Breast epithelium (tissue), 4 donors: ENCODE data around the gene SLC38A10. TPM values are rescaled to one million over a fixed set of nuclear protein-coding genes. Genes with fewer than 3 reads are reported as not detected.

ENCODE experiments used
- DNase-seq, 2 donors: peaks; one replicate each; pipeline ENCODE4 v3.0.0-alpha.2; 2019; ENCODE audit warnings: low spot score in 2 of 2
- H3K27ac ChIP-seq, 2 donors: fragments of 200-600 bp; sonication (generic) in 1 of 2; one replicate each; pipeline ENCODE4 v1.5.1; 2016 to 2019; ENCODE audit warnings: mild to moderate bottlenecking in 1 of 2
- H3K27me3 ChIP-seq, 2 donors: fragments of 200-600 bp; sonication (generic) in 1 of 2; one replicate each; pipeline versions ENCODE4 v1.5.1 to v1.6.0; 2017 to 2019; ENCODE audit warnings: control low read depth in 1 of 2, mild to moderate bottlenecking in 1 of 2
- H3K36me3 ChIP-seq: fragments of 200-600 bp; one replicate; pipeline ENCODE4 v1.5.1; 2019
- H3K4me1 ChIP-seq, 2 donors: fragments of 200-600 bp; sonication (generic); one replicate each; pipeline ENCODE4 v1.5.1; 2016 to 2019; ENCODE audit warnings: control low read depth in 1 of 2
- H3K4me3 ChIP-seq, 3 donors: fragments of 200-600 bp; sonication (generic); 1 replicate in 2 of 3; 2 replicates in 1 of 3; pipeline ENCODE4 v1.5.1; 2016 to 2019; ENCODE audit warnings: mild to moderate bottlenecking in 3 of 3, moderate library complexity in 2 of 3
- H3K9me3 ChIP-seq, 2 donors: fragments of 200-600 bp; sonication (generic) in 1 of 2; one replicate each; pipeline ENCODE4 v1.5.1; 2016 to 2019; ENCODE audit warnings: control low read depth in 1 of 2
- POLR2A ChIP-seq: fragments of 450-650 bp; IDR thresholded peaks from one replicate; pipeline ENCODE4 v1.6.1; 2016; ENCODE audit warnings: antibody characterized with exemption, mild to moderate bottlenecking, moderate library complexity
- POLR2AphosphoS5 ChIP-seq, 3 donors: sonication (generic); formaldehyde crosslinking; IDR thresholded peaks; one replicate each; pipeline ENCODE4 v1.6.1; 2017; ENCODE audit warnings: antibody characterized with exemption in 3 of 3
- intact Hi-C: fragments of 100-400 bp; cut with DNase I; formaldehyde crosslinking; loops from one replicate; pipeline ENCODE4 v1.15.1; 2023; ENCODE audit warnings: low total_unique reads
- total RNA-seq, 3 donors: library from RNA; depleted of rRNA; stranded (reverse); fragments of >200 nt; gene quantifications; one replicate each; pipeline ENCODE4 v1.1.0, GENCODE V29; 2016
- TF ChIP-seq, protein P1 (sequence below), 3 donors: fragments of 450-650 bp; IDR thresholded peaks; one replicate each; pipeline ENCODE4 v1.5.1; 2016 to 2017; ENCODE audit warnings: antibody characterized with exemption in 3 of 3, mild to moderate bottlenecking in 3 of 3, moderate library complexity in 3 of 3

SLC38A10 gene
- total RNA-seq, 3 donors from 2014 or later: 52.4 to 104 (median 85.2) TPM

- Histone ChIP-seq H3K27ac (no peak overlapping the region), H3K4me1 (no peaks in the 10 kb centered on the region), H3K9me3 (no peaks in the 10 kb centered on the region), H3K27me3 (no peaks in the 10 kb centered on the region), H3K4me3 (no peak overlapping the region), H3K36me3 (no peaks in the 10 kb centered on the region)
- no peak for DNase-seq
- TF ChIP-seq POLR2AphosphoS5 (IDR thresholded peaks at IDR 0.05) (no peak), POLR2A (no peak)
- TF ChIP-seq, protein P1, sequence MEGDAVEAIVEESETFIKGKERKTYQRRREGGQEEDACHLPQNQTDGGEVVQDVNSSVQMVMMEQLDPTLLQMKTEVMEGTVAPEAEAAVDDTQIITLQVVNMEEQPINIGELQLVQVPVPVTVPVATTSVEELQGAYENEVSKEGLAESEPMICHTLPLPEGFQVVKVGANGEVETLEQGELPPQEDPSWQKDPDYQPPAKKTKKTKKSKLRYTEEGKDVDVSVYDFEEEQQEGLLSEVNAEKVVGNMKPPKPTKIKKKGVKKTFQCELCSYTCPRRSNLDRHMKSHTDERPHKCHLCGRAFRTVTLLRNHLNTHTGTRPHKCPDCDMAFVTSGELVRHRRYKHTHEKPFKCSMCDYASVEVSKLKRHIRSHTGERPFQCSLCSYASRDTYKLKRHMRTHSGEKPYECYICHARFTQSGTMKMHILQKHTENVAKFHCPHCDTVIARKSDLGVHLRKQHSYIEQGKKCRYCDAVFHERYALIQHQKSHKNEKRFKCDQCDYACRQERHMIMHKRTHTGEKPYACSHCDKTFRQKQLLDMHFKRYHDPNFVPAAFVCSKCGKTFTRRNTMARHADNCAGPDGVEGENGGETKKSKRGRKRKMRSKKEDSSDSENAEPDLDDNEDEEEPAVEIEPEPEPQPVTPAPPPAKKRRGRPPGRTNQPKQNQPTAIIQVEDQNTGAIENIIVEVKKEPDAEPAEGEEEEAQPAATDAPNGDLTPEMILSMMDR (IDR thresholded peaks at IDR 0.05): no peak
- intact Hi-C loops: loop anchor here (10.0 kb wide), 1 partner anchor 227 kb away; no protein-coding TSS in a partner anchor
Measured at GRCh38 chr17:81258292-81258691, 36.8 kb downstream of the SLC38A10 start.

DNA sequence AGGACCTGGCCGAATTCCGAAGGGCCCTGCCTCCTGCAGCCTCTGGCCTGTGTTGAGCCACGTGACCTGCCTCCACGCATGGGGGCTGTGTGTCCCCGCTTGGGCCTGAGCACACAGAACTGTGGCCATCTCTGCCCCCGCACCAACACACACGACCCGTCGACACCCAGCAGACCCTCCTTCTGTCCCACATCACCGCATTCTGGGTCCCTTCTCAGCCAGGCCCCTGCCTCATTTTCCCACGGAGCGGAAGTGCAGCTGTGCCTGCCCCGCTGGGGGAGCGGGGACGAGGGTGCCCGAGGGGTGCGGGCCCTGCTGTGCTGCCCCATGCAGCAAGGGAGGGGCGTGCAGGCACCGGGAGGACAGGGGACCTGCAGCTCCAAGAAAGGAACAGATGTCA, 37.6 kb downstream of the SLC38A10 start:
- DNase-seq: no peak
- Histone ChIP-seq H3K27ac (no peak overlapping the region), H3K36me3 (no peaks in the 10 kb centered on the region), H3K9me3 (no peaks in the 10 kb centered on the region), H3K27me3 (no peaks in the 10 kb centered on the region), H3K4me3 (no peak overlapping the region), H3K4me1 (no peaks in the 10 kb centered on the region)
- intact Hi-C loops: loop anchor here (10.0 kb wide), 1 partner anchor 227 kb away; no protein-coding TSS in a partner anchor
- TF ChIP-seq POLR2A (no peak), POLR2AphosphoS5 (IDR thresholded peaks at IDR 0.05) (no peak)
- TF ChIP-seq, protein P1 (IDR thresholded peaks at IDR 0.05): no peak

- H3K36me3 ChIP-seq: no peaks in the 10 kb centered on the region
- H3K9me3 ChIP-seq: no peaks in the 10 kb centered on the region
- no peak overlapping the region for H3K27ac ChIP-seq
- no peaks in the 10 kb centered on the region for H3K4me1 ChIP-seq
- DNase-seq: no peak
- intact Hi-C loops: loop anchor here (10.0 kb wide), 1 partner anchor 228 kb away; no protein-coding TSS in a partner anchor
- TF ChIP-seq POLR2AphosphoS5 (IDR thresholded peaks at IDR 0.05): no peak
- TF ChIP-seq, protein P1 (IDR thresholded peaks at IDR 0.05): no peak
- TF ChIP-seq POLR2A: no peak
- H3K27me3 ChIP-seq: no peaks in the 10 kb centered on the region
- no peak overlapping the region for H3K4me3 ChIP-seq
Measured at GRCh38 chr17:81256616-81257015, 38.5 kb downstream of the SLC38A10 start.

- Histone ChIP-seq H3K9me3 (no peaks in the 10 kb centered on the region), H3K27ac (peak overlapping the region in 1 of 2 donors; percentile 10), H3K36me3 (no peaks in the 10 kb centered on the region), H3K27me3 (no peaks in the 10 kb centered on the region), H3K4me3 (no peak overlapping the region), H3K4me1 (no peaks in the 10 kb centered on the region)
- TF ChIP-seq POLR2A: no peak
- no peak for TF ChIP-seq POLR2AphosphoS5 (IDR thresholded peaks at IDR 0.05)
- TF ChIP-seq, protein P1 (IDR thresholded peaks at IDR 0.05): peak in 2 of 3 donors; percentile 51 to 52
- intact Hi-C loops: loop anchor here (10.0 kb wide), 1 partner anchor 230 kb away; no protein-coding TSS in a partner anchor
- peak; percentile 63 to 81 for DNase-seq
Measured at GRCh38 chr17:81254955-81255717, 40.0 kb downstream of the SLC38A10 start.

DNA sequence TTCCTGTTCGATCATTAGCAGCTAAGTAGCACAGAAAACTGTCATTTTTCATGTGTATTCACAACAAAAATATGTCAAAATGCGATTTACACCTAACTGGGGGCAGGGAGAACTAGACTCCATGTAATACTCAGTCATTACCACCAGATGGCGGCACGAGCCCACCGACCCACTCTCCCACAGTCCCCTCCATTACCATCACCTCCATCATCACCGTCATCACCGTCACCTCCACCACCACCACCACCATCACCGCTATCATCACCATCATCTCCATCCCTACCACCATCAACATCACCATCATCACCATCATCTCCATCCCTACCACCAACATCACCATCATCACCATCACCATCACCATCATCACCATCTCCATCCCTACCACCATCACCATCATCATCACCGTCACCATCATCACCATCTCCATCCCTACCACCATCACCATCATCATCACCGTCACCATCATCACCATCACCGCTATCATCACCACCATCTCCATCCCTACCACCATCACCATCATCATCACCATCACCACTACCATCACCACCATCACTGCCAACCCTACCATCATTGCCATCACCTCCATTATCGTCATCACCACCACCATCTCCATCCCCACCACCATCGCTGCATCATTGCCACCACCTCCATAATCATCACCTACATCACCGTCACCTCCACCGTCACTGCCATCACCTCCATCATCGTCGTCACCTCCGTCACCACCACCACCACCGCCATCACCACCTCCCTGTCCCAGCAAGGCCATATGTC, 41.6 kb downstream of the SLC38A10 start:
- no peak overlapping the region for H3K27ac ChIP-seq
- no peaks in the 10 kb centered on the region for H3K9me3 ChIP-seq
- no peaks in the 10 kb centered on the region for H3K4me1 ChIP-seq
- no peaks in the 10 kb centered on the region for H3K36me3 ChIP-seq
- intact Hi-C loops: loop anchor here (2.0 to 10.0 kb wide), 2 partner anchors 231 to 593 kb away; no protein-coding TSS in a partner anchor
- H3K27me3 ChIP-seq: no peaks in the 10 kb centered on the region
- H3K4me3 ChIP-seq: no peak overlapping the region
- TF ChIP-seq POLR2AphosphoS5 (IDR thresholded peaks at IDR 0.05) (peak in 1 of 3 donors; percentile 27), POLR2A (no peak)
- TF ChIP-seq, protein P1 (IDR thresholded peaks at IDR 0.05): peak; percentile 94 to 98 (median 95)
- DNase-seq: no peak
